GM12878 (cell line): ENCODE results near the gene STKLD1. TPM values are rescaled to one million over a fixed set of nuclear protein-coding genes. Genes with fewer than 3 reads are reported as not detected.

Experiments
- ATAC-seq: fragments of 200-7000 bp; cut with Tn5 transposase; 3 replicates; pipeline ENCODE4 v1.9.1; 2020; ENCODE audit warnings: mild to moderate bottlenecking, moderate library complexity
- BruUV-seq: library from RNA; stranded (reverse); fragments of 400-500 nt; replicated peaks from 2 replicates; lab custom pipeline; 2021; lab: Mats Ljungman, UMichigan
- CTCF ChIA-PET: fragments of 300-600 bp; sonication (Branson Sonifier 250); formaldehyde crosslinking; extraction: SDS; loops from one replicate; lab custom pipeline; 2021; ENCODE audit warnings: inconsistent platforms; lab: Yijun Ruan, JAX
- POLR2A ChIA-PET: fragments of 350-600 bp; formaldehyde crosslinking; extraction: SDS; loops from one replicate; lab custom pipeline; 2021; ENCODE audit warnings: inconsistent platforms; lab: Charles Lee
- RAD21 ChIA-PET: fragments of 300-600 bp; sonication (Branson Sonifier 250); formaldehyde crosslinking; loops from one replicate; lab custom pipeline; 2023; ENCODE audit warnings: antibody characterized with exemption; ENCODE audit not compliant: unreplicated experiment; lab: Charles Lee
- SMC1A ChIA-PET: fragments of 300-600 bp; sonication (Branson Sonifier 250); formaldehyde crosslinking; loops from one replicate; lab custom pipeline; 2023; ENCODE audit not compliant: unreplicated experiment, uncharacterized antibody; lab: Charles Lee
- DNase-seq: peaks from one replicate; pipeline ENCODE4 v3.0.0-alpha.2; 2011; ENCODE audit warnings: low read depth, low spot score
- FAIRE-seq: peaks from 3 replicates; lab custom pipeline; 2011; peaks lifted over from hg19 to GRCh38; lab: Jason Lieb, UNC
- H2AFZ ChIP-seq: 2 replicates; pipeline ENCODE4 v1.6.0; 2011; ENCODE audit warnings: low read depth, low read length, control low read depth; ENCODE audit not compliant: control insufficient read depth
- H3K27ac ChIP-seq: 2 replicates; pipeline ENCODE4 v1.5.1; 2011; ENCODE audit warnings: control low read depth; ENCODE audit not compliant: control insufficient read depth, insufficient read depth
- H3K27me3 ChIP-seq, 2 experiments: replicated peaks in 1 of 2; 2 replicates each; pipeline versions ENCODE4 v1.6.0 to v1.6.1; 2011; ENCODE audit warnings: low read length in 1 of 2; ENCODE audit not compliant: control insufficient read depth in 2 of 2, insufficient read depth in 2 of 2
- H3K36me3 ChIP-seq, 2 experiments: 2 replicates each; pipeline ENCODE4 v1.5.1; 2011; ENCODE audit warnings: low read length in 1 of 2; ENCODE audit not compliant: control insufficient read depth in 2 of 2, insufficient read depth in 2 of 2
- H3K4me1 ChIP-seq: 2 replicates; pipeline ENCODE4 v1.6.1; 2011; ENCODE audit warnings: mild to moderate bottlenecking, low read length, moderate library complexity, mixed read lengths; ENCODE audit not compliant: control insufficient read depth, insufficient read depth
- H3K4me2 ChIP-seq: 2 replicates; pipeline ENCODE4 v1.6.0; 2011; ENCODE audit warnings: control low read depth; ENCODE audit not compliant: control insufficient read depth, insufficient read depth
- H3K4me3 ChIP-seq: fragments of 200-600 bp; sonication (generic); 2 replicates; pipeline ENCODE4 v1.5.1; 2016
- H3K79me2 ChIP-seq: 2 replicates; pipeline ENCODE4 v1.6.0; 2011; ENCODE audit warnings: low read length; ENCODE audit not compliant: control insufficient read depth, insufficient read depth
- H3K9ac ChIP-seq: 2 replicates; pipeline ENCODE4 v1.8.0; 2011; ENCODE audit warnings: low read length, control low read depth, mixed read lengths; ENCODE audit not compliant: control insufficient read depth, insufficient read depth
- H3K9me3 ChIP-seq: replicated peaks from 3 replicates; pipeline ENCODE4 v1.5.1; 2011; ENCODE audit warnings: mild to moderate bottlenecking, low read length; ENCODE audit not compliant: control insufficient read depth, insufficient read depth
- H4K20me1 ChIP-seq: 2 replicates; pipeline ENCODE4 v1.6.0; 2011; ENCODE audit not compliant: control insufficient read depth, insufficient read depth
- FOXM1 ChIP-seq: IDR thresholded peaks from 2 replicates; pipeline ENCODE4 v1.6.1; 2012; ENCODE audit warnings: low read depth, mild to moderate bottlenecking, inconsistent platforms, low read length, moderate library complexity
- MXI1 ChIP-seq: fragments of 150-350 bp; IDR thresholded peaks from 2 replicates; pipeline ENCODE4 v1.6.1; 2011; ENCODE audit warnings: low read depth, mild to moderate bottlenecking, inconsistent platforms, low read length, improper control_type of control experiment
- POLR2A ChIP-seq: IDR thresholded peaks from 2 replicates; pipeline ENCODE4 v1.6.1; 2011; ENCODE audit warnings: low read depth, mild to moderate bottlenecking, low read length
- POLR2AphosphoS5 ChIP-seq: IDR thresholded peaks from 2 replicates; pipeline ENCODE4 v1.6.1; 2011; ENCODE audit warnings: mild to moderate bottlenecking, low read length, inconsistent platforms
- SUZ12 ChIP-seq: fragments of 200-600 bp; sonication (generic); IDR thresholded peaks from one replicate; pipeline ENCODE4 v1.6.1; 2018; ENCODE audit warnings: antibody characterized with exemption, mild to moderate bottlenecking; ENCODE audit not compliant: unreplicated experiment
- YY1 ChIP-seq: IDR thresholded peaks from 2 replicates; pipeline ENCODE4 v1.6.1; 2011; ENCODE audit warnings: low read depth, mild to moderate bottlenecking, low read length
- WGBS: methylation state at CpG from one replicate; pipeline ENCODE4 v1.1.6; 2016; ENCODE audit warnings: low lambda C conversion rate; ENCODE audit not compliant: insufficient replicate concordance, insufficient coverage; ENCODE audit errors: missing lambda C conversion rate; 5-methylcytosine and 5-hydroxymethylcytosine counted together
- in situ Hi-C: fragments of 300-500 bp; cut with MboI; formaldehyde crosslinking; loops from 9 replicates; pipeline ENCODE4 v1.14.3; 2018; ENCODE audit warnings: mixed read lengths
- intact Hi-C: fragments of 100-400 bp; cut with micrococcal nuclease; formaldehyde crosslinking; loops from one replicate; pipeline ENCODE4 v1.14.2; 2022; ENCODE audit not compliant: unreplicated experiment
- polyA plus RNA-seq, 11 experiments: library from polyadenylated mRNA; depleted of rRNA in 4 of 11; unstranded in 6 of 11; stranded (reverse) in 5 of 11; fragments of >200 nt; fragmentation: Nextera tagmentation in 4 of 11; fragmentation: Illumina TruSeq in 1 of 11; extraction: Ambion mirVana in 4 of 11; extraction: Trizol in 1 of 11; gene quantifications; 1 replicate in 1 of 11; 2 replicates in 10 of 11; pipeline versions ENCODE4 v1.2.1 to v1.2.3, GENCODE V29; 2011 to 2016; ENCODE audit warnings: inconsistent platforms in 2 of 11, missing spikeins in 2 of 11, low read depth in 1 of 11
- total RNA-seq, 4 experiments: library from RNA; depleted of rRNA in 3 of 4; stranded (reverse); fragments of >200 nt in 3 of 4; fragmentation: Illumina TruSeq in 1 of 4; extraction: Trizol in 1 of 4; gene quantifications; 2 replicates each; pipeline versions ENCODE4 v1.2.1 to v1.2.3, GENCODE V29; 2013 to 2021

The STKLD1 gene
- total and polyA plus RNA-seq, 10 of the 15 experiments (the other 5 are each of a cell fraction or from before 2014, with no cell fraction given) = 0.07 to 0.40 (median 0.29) TPM; not detected in 4

GRCh38 chr9:133361507-133362092 is 14.6 kb upstream of the STKLD1 start:
- CTCF ChIA-PET = no interaction called here
- intact Hi-C loops (no loop called here), in situ Hi-C loops (no loop called here)
- DNase-seq = no peak
- WGBS = 83% methylated on average over 13 of the region's 13 CpGs
- Histone ChIP-seq H3K4me3 (no peak overlapping the region), H4K20me1 (peaks cover 6% of the 10 kb centered on the region; the same call in 1 of the 2 replicates), H2AFZ (no peak overlapping the region), H3K9me3 (no peaks in the 10 kb centered on the region), H3K27ac (no peak overlapping the region), H3K4me2 (no peak overlapping the region), H3K9ac (no peak overlapping the region), H3K27me3 (no peaks in the 10 kb centered on the region), H3K79me2 (peaks cover 11% of the 10 kb centered on the region), H3K36me3 (peaks cover 33 to 47% of the 10 kb centered on the region in 2 experiments), H3K4me1 (no peaks in the 10 kb centered on the region; the same call in none of the 2 replicates)
- RAD21 ChIA-PET = no interaction called here
- SMC1A ChIA-PET = no interaction called here
- TF ChIP-seq FOXM1 (no peak), POLR2A (peak; percentile 64), YY1 (no peak), MXI1 (no peak), POLR2AphosphoS5 (0 out of 2 replicates have a peak, but pooled peaks have one; percentile 15)
- no peak for FAIRE-seq
- no TSS peak for BruUV-seq
- no peak for ATAC-seq
- POLR2A ChIA-PET = interaction anchor here (0.9 kb wide), 1 partner anchor 13 kb away, joined by 5 read pairs; no protein-coding TSS in a partner anchor

DNA sequence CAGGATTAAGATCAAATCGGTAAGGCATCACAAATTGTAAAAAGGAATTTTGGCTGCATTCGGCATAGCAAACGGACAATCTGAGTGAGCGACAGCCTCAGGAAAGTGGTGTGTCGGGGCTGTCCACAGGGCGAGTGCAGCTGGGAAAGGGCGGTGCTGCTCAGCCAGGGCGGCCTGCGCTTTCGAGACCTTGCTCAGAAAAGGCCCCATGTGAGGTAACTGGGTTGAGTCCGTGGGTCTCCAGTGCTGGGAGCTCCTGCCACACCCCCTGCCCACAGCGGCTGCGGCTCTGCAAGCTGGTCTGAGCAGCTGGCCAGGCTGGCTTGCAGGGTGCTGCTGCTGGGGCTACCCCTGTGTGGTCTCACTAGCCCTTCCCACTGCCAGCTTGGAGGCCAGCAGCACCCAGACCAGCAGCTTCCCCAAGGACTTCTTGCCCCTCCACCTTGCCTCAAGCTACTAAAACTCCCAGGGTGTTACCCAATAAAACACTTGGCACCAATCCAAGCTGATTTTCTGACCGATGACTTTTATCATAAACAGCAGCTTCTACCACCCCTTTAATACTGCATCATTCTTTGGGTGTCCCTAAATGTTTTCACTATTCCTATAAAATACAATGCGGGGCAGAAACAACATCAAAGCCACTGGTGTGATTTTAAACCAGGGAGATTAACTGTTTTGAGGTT is 13.7 kb upstream of the STKLD1 start:
- Histone ChIP-seq H2AFZ (no peak overlapping the region), H3K79me2 (peaks cover 9% of the 10 kb centered on the region), H3K9ac (no peak overlapping the region), H3K27ac (no peak overlapping the region), H3K4me3 (no peak overlapping the region), H3K4me1 (no peaks in the 10 kb centered on the region; the same call in none of the 2 replicates), H3K36me3 (peaks cover 42 to 53% of the 10 kb centered on the region in 2 experiments), H4K20me1 (peaks cover 10% of the 10 kb centered on the region; the same call in 1 of the 2 replicates), H3K9me3 (no peaks in the 10 kb centered on the region), H3K4me2 (no peak overlapping the region), H3K27me3 (no peaks in the 10 kb centered on the region)
- ChIA-PET SMC1A (no interaction called here), RAD21 (no interaction called here), CTCF (interaction anchor here (0.6 to 1.6 kb wide), 3 partner anchors 9 to 177 kb away, joined by 3 to 6 read pairs (median 3); no protein-coding TSS in a partner anchor), POLR2A (no interaction called here)
- TF ChIP-seq POLR2AphosphoS5 (peak; percentile 70; the same call in 1 of the 2 replicates), SUZ12 (no peak)
- WGBS = 98% methylated on average over 15 of the region's 15 CpGs
- intact Hi-C loops (no loop called here), in situ Hi-C loops (no loop called here)
- DNase-seq (no peak), FAIRE-seq (no peak), ATAC-seq (no peak)
- TSS peak; percentile 40 for BruUV-seq
